Activated CD4-positive, CD25-positive, alpha-beta regulatory T cell (primary cell): ENCODE measurements around the gene LINC01488.

Experiments used
- DNase-seq, 4 experiments: peaks; one replicate each; lab custom pipeline; 2025; lab: John Stamatoyannopoulos, UW

Gene LINC01488

DNA sequence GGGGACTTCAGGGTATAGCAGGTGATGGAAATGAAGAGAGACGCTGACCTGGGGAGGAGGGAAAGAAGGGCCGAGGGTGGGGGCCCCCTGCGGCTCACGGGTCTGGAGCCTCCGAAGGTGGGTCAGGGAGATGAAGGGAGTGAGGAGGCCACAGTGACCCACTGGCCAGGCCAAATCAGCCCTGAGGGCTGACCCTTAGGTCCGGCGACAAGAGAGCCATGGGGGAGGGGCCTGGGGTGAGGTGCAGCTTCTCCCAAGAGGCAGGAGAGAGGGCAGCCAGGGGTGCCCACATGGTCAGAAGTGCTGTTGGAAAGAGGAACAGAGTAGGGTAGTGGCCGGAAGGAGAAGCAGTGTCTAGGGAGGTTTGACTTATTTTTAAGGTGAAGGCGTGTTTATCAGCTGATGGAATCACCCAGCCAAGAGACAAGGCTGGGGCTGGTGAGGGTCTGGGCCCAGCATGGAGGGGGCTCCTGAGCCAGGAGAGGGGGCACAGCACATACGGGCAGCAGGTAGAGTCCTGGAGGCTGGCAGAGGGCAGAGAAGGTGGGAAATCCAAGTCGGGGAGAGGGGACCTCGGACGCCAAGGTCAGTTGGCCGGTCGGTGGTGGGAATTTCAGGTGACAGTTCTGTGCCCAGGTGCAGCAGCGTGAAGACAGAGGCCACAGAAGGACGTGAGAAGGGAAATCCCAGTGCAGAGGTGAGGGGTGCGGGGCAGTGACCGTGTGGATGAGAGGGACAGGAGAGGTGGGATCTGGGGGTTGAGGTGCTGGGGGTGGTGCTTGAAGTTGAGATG lies 49.0 kb downstream of the LINC01488 start:
- no peak for DNase-seq

DNA sequence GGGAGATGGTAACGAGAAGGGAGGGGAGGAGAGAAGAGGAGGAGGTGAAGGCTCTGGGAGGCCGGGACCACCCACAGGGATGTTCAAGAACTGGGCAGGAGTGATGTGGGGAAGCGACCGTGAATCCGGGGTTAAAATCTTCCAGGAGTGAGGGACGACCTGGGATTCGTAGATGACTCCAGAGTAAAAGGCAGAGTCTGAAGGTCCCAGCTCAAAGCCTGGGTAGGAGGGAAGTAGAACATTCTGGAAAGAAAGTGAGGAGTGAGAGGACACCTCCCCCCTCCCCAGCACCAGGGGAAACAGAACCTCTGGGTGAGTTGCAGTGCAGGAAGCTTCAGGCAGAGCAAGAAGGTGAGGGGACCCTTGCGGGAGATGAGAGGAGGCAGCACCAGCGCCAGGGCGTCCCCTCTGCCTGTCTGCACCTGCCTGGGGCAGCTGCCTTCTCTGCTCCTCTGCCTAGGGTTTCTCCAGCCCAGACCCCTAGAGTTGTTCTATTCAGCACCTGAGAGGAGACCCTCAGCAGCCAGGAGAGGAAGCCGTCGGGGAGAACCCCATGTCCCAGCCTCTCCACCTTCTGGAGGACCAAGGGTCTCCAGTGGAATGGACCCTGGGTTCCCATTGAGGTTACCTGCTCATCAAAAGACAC lies 49.7 kb downstream of the LINC01488 start:
- no peak for DNase-seq

- no peak for DNase-seq
These were observed 50.2 kb downstream of the LINC01488 start for GRCh38 chr11:69531717-69532088.

- no peak for DNase-seq
These were observed 52.1 kb downstream of the LINC01488 start for GRCh38 chr11:69533296-69534165.

GRCh38 chr11:69534166-69534530 lies 52.7 kb downstream of the LINC01488 start:
- DNase-seq = no peak

DNA sequence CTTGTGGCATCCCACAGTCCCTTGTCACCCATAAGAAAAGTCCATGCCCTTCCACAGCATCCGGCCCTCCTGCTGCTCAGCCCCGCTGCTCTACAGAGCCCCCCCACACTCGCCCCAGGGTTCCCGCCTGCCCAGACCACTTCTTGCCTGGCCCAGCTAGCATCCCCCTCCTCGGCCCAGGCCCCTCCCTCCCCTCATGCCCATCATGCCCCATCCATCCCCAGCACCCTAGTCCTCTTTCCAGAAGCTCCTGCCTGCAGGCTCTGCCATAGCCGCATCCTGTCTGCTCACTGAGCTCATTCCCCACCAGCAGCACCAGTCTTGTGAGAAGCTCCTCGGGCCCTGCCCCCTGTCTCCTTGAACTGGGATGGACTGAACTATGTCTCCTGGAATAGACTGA lies 54.4 kb downstream of the LINC01488 start:
- no peak for DNase-seq

- DNase-seq = no peak
These were observed 54.9 kb downstream of the LINC01488 start for GRCh38 chr11:69536406-69536805.

DNA sequence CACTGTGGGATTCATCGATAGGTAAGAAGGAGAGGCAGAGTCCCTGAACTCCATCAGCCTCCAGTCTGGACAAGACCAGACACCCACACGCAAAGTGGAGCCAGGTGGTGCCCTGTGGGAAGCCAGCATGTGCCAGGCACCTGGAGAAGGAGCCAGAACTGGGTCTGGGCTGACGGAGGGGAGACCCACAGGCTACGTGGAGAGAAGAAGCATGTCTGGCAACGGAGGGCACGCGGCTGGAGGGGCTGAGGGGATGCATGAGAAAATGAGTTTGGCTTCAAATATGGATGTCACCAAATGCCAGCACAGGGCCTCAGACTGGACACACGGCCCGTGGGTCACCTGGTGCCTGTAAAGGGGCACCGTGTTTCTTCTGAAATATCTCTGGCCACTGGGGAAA lies 55.7 kb downstream of the LINC01488 start:
- no peak for DNase-seq

DNA sequence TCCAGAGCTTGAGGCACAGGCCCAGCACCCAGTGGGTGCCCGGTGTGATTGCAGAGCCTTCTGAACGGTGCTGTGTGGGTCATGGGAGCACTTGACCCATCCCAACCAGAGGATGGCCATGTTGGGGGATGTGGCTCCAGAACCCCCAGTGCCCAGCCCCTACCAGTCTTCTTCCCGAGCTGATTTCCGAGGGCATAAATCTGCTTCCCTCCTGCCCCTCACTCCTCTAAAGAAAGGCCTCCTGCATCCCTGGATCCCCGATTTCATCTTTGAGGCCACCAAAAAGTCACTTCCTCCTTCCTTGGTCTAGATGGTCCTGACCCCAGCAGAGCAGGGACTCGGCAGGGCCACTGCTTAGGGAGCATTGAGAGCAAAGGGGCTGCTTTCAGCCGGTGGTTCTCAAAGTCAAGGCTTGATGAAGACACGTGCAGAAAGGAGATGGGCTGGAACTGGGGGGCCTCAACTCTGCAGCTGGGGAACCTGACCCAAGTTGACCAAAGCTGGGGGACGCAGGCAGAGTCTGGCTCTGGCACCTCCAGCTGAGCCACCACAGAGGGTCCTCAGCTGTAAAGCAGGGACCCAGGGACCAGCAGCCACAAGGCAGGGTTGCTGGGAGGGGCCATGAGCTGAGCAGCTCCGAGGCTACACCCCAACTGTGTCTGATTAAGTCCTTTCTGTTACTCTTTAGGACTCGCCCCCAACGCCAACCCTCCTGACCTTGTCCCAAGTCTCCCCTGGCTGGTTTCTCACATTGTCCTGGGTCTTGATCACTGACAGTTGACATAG lies 56.6 kb downstream of the LINC01488 start:
- DNase-seq = no peak

DNA sequence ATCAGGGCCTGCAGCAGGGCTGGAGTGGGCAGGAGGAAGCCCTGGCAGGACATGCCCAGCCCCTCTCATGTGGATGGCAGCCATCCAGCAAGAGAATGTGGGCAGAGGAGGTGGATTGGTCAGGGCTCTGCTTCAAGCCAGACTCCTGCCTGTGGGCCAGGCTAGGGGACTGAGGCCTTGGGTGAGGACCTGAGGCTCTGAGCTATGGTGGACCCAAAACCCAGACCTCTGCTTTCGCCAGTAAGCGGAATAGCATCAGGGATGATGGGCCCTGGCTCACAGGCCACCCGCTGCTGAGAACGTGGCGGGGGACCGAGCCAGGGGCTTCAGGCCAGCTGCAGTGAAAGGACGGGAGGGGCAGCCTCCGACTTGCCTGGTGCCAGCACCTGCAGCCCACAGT lies 57.4 kb downstream of the LINC01488 start:
- no peak for DNase-seq

- DNase-seq = no peak
These were observed 58.1 kb downstream of the LINC01488 start for GRCh38 chr11:69539416-69540117.

DNA sequence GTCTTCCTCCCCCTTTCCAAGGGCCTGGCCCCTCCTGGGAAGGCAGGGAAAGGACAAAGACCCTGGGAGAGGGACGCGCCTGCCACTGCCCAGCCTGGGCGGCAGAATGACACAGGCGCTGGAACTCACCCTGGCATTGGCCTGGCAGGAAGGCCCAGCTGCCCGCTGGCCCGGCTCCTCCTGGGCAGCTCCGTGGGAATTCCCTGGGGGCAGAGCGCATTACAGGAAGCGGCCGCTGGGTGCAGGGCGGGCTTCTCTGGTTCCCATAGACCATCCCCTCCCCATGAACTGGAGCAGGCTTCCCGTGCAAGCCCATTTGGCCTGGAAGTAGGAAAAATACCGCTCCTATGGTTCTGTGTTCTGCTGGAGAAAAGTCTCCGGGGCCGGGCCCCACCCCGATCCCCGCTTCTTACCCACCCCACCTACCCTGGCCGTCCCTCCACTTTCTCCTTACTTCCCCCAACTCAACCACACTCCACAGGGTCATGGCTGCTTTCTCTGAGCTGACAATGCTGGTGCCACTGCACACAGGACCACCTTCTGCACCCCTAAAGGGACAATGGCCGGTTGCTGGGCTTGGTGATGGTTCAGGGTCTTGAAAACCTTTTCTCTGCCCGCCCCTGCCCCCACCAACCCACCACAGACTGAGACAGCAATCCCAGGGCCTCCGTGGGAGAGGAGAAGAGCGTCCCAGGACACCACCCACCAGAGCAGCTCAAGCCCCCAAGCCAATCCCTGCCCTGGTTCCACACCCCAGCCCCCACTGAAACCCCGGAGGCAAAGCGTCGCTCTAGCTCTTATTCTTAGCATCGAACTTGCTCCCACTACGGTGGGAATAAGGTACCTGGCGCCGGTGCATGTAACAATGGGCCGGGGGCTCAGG lies 58.9 kb downstream of the LINC01488 start:
- no peak for DNase-seq

DNA sequence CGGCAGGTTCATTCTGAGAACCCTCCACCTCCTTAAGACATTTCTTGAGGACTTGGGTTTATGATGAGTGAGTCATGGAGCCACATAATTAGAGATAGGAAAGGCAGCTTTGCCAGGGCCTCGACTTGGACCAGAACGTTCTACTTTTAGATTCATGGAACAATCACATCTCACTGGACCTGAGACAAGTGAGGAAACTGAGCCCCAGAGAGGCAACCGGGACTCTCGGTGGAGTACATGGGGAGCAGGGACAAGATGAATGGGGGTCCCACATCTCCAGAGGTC lies 59.5 kb downstream of the LINC01488 start:
- no peak for DNase-seq

DNA sequence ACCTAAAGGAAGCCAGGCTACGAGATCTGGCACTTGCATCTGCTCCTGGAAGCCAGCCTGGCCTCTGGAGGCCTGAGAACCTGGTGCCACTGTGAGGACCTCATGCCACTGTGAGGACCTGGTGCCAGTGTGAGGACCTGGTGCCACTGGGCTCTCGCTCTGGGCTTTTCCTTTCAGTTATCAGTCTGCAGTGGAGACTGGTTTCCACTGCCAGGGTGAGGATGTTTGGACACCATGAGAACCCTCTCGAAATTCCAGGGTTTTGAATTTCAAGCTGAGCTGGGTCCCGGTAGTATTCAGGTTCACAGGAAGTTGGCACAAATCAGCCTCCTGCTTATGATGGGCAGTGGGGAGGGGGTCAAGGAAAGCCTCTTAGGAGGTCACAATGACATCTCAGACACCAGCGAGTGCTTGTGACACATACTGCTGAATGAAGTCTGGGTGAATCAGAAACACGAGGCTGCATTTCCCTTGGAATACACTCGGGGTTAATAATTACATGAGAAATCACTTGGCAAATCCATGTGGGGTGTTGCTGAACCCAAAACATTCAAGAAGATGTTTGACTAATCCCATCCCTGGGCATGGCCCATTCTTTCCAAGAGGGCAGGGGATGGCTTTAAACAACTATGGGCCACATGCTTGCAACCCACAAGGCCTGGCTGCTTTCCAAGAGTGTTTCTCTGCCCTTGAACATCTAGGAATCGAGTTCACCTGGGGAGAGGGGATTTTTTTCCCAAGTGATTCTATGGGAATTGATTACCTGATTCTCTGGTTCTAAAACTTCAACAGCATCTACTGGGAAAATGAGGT lies 60.2 kb downstream of the LINC01488 start:
- DNase-seq = no peak

GRCh38 chr11:69542314-69543168 lies 61.1 kb downstream of the LINC01488 start:
- no peak for DNase-seq
